IPS-15b (cell line): ENCODE data around the gene MYO19.
"Not testable (repeated sequence)": the region's sequence is repeated elsewhere in the genome, so short reads cannot be mapped to it uniquely, and the experiment has no call there.

ENCODE experiments used
- H3K27me3 ChIP-seq: one replicate; pipeline ENCODE4 v1.6.1; 2013; ENCODE audit warnings: low read length; ENCODE audit not compliant: control insufficient read depth, insufficient read depth
- H3K36me3 ChIP-seq: one replicate; pipeline ENCODE4 v1.6.1; 2013; ENCODE audit warnings: low read length; ENCODE audit not compliant: control insufficient read depth, insufficient read depth
- H3K4me1 ChIP-seq: one replicate; pipeline ENCODE4 v1.6.1; 2013; ENCODE audit warnings: mild to moderate bottlenecking, low read length; ENCODE audit not compliant: control insufficient read depth, insufficient read depth
- H3K4me3 ChIP-seq: one replicate; pipeline ENCODE4 v1.5.1; 2013; ENCODE audit warnings: low read depth, low read length
- H3K9ac ChIP-seq: one replicate; pipeline ENCODE4 v1.6.1; 2013; ENCODE audit warnings: low read depth, mild to moderate bottlenecking, low read length
- H3K9me3 ChIP-seq: one replicate; pipeline ENCODE4 v1.6.1; 2013; ENCODE audit warnings: mild to moderate bottlenecking, low read length; ENCODE audit not compliant: control insufficient read depth, insufficient read depth

Gene MYO19

DNA sequence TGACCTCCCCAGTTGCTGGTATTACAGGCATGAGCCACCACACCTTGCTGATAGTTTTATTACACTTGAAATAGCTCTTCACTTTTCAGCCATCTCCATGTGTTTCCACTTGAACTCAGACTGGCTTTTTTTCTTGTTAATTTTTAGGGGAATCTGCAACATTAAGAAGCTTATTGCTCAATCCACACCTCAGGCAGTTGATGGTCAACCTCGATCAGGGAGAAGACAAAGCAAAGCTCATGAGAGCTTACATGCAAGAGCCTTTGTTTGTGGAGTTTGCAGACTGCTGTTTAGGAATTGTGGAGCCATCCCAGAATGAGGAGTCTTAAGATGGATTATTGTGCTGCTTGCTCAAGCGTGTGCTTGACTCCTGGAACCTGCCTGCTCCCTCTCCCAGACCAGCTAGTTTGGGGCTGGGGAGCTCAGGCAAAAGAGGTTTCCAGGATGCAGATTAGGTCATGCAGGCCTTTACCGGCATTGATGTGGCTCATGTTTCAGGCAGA, 39.5 kb downstream of the MYO19 start:
- Histone ChIP-seq H3K9me3 (no peaks in the 10 kb centered on the region), H3K36me3 (peaks cover 39% of the 10 kb centered on the region), H3K4me3 (no peak overlapping the region), H3K4me1 (no peaks in the 10 kb centered on the region), H3K9ac (no peak overlapping the region), H3K27me3 (no peaks in the 10 kb centered on the region)

DNA sequence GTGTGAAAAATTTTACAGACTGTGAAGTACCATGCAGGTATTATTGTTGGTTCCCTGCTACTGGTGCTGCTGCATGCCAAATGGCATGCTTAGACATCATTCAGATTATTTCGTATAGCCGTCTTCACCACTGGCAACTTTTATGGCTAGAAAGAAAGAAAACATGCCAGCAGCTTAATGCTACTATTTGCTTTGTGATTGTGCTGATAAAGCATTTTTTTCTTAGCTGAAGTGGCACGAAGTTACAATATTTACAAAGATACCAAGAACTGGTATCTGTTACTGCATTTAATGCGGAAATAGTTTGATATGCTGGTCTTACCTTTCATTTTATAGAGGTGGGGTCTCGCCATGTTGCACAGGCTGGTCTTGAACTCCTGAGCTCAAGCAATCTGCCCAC, 40.0 kb downstream of the MYO19 start:
- no peaks in the 10 kb centered on the region for H3K9me3 ChIP-seq
- H3K4me3 ChIP-seq: no peak overlapping the region
- no peak overlapping the region for H3K9ac ChIP-seq
- H3K27me3 ChIP-seq: no peaks in the 10 kb centered on the region
- H3K36me3 ChIP-seq: peaks cover 38% of the 10 kb centered on the region
- no peaks in the 10 kb centered on the region for H3K4me1 ChIP-seq

DNA sequence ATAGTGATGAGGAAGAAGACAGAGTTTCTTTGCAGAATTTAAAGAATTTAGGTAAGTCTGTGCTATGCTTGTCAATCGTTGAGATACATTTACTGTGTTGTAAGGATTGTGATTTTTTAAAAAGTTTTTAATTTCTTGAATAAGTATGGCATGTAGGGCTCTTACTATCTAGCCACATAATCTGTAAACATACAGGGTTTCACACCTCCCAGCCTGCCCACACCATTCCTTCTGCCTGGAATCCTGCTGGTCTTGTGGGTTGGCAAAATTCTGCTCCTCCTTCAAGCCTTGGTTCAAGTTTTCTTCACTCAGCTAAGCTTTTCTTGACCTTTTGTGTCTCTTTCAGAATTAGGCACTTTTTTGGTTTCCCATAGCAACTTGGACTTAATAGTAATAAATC, 40.7 kb downstream of the MYO19 start:
- Histone ChIP-seq H3K4me3 (no peak overlapping the region), H3K9ac (no peak overlapping the region), H3K36me3 (peaks cover 38% of the 10 kb centered on the region), H3K9me3 (no peaks in the 10 kb centered on the region), H3K4me1 (no peaks in the 10 kb centered on the region), H3K27me3 (no peaks in the 10 kb centered on the region)

DNA sequence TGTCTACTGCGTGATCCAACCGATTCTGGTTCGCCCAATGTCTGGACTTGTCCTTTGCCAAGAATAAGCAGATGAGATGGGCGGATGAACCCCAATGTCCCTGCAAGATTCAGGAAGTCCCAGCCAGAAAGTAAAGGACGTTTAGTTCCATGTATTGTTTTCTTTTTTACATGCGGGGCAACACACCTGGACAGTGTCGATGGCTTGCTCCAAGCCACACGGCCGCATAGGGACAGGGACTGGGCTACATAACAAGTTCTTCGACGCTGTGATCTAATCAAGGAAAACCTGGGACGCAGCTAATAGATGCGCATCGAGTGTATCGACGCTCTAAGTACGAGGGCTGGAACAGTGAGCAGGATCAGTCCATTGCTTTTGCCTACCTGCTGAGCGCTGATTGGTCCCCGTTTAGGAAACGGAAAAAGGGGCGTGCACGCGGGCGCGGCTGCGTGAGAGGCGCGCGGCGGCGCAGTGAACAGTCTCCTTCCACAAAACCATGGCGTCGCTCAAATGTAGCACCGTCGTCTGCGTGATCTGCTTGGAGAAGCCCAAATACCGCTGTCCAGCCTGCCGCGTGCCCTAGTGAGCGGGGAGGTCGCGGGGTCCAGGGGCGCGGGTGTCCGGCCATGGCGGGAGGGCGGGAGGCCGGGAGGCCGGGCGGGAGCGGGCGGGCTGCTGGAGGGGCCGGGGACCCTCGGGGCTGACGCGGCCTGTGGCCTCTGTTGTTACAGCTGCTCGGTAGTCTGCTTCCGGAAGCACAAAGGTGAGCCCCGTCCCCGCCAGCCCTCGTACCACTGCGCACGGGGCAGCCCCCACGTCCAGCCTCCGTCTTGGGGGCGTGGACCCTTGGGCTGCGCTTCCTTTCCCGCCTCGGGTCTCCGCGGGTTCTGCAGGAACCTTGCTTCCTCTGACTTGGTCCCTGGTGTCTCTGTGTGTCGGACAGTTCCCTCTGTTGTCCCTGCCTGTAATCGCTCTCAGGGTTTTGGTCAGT, 48.2 kb downstream of the MYO19 start, which contains the start of gene ZNHIT3:
TSS of gene ZNHIT3 (plus strand) at position 478 of the 991 bp plus-strand sequence. CDS start at position 497, 19 bp downstream.
- H3K4me1 ChIP-seq: no peaks in the 10 kb centered on the region

DNA sequence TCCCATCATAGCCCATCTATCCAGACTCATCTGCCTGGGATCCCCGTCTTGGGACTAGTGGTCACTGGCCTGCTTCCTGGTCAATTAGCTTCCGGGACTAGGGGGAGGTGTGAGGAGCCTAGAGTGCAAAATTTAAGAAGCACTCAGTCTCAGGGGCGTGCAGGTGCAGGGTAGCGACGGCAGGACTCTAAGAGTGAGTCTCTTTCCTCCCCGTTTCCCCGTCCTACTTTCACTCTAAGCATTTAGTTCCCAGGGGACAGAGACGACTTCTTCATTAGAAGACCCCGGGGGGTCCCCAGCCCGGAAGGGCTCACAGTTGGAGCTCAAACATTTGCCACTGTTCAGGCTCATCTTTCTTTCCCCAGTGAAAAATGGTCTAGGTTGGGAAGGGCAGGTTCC, 48.9 kb downstream of the MYO19 start:
- Histone ChIP-seq H3K27me3 (peaks cover 38% of the 10 kb centered on the region), H3K36me3 (no peaks in the 10 kb centered on the region), H3K9me3 (no peaks in the 10 kb centered on the region), H3K9ac (no peak overlapping the region), H3K4me1 (no peaks in the 10 kb centered on the region), H3K4me3 (peak overlapping the region; percentile 85)

More for the DNA sequence above, 48.2 kb downstream of the MYO19 start, which contains the start of gene ZNHIT3:
- Histone ChIP-seq H3K9me3 (no peaks in the 10 kb centered on the region), H3K36me3 (no peaks in the 10 kb centered on the region), H3K27me3 (peaks cover 35% of the 10 kb centered on the region), H3K9ac (peak within 1 kb of the TSS; percentile 79), H3K4me3 (peak within 1 kb of the TSS; percentile 85)

DNA sequence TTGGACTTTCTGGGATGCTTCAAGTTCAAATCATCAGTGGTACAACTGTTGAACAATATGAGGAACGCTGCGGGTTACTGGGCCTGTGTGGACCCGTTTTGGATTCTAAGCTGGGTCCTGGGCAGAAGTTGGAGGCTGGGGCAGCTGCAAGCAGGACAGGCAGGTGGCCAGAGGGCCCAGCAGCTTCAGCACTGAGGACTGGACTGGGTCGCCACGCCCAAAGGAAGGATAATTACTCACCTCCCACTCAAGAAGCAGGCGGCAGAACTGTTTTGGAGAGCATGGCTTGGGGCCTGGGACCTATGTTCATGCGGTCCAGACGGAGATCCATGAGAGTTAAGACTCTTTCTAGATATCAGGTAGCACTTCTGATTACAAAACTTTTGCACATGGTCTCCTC, 49.6 kb downstream of the MYO19 start:
- H3K9ac ChIP-seq: no peak overlapping the region
- H3K4me3 ChIP-seq: no peak overlapping the region
- H3K9me3 ChIP-seq: no peaks in the 10 kb centered on the region
- peaks cover 38% of the 10 kb centered on the region for H3K27me3 ChIP-seq
- H3K36me3 ChIP-seq: no peaks in the 10 kb centered on the region
- no peaks in the 10 kb centered on the region for H3K4me1 ChIP-seq

DNA sequence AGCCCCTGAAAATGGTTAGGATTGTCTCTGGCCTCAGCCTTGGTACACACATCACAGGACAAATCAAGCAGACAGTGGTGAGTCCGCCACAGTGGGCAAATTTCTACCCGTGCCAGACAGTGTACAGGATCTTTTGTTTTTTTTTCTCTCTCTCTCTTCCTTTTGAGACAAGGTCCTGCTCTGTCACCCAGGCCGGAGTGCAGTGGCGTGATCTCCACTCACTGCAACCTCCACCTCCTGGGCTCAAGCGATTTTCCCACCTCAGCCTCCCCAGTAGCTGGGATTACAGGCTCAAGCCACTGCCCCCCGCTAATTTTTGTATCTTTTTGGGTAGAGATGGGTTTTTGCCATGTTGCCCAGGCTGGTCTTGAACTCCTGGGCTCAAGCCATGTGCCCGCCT, 50.6 kb downstream of the MYO19 start:
- not testable (repeated sequence) for H3K4me3 ChIP-seq, H3K4me1 ChIP-seq, H3K9ac ChIP-seq, H3K36me3 ChIP-seq, H3K9me3 ChIP-seq
- peaks cover 40% of the 10 kb centered on the region for H3K27me3 ChIP-seq

DNA sequence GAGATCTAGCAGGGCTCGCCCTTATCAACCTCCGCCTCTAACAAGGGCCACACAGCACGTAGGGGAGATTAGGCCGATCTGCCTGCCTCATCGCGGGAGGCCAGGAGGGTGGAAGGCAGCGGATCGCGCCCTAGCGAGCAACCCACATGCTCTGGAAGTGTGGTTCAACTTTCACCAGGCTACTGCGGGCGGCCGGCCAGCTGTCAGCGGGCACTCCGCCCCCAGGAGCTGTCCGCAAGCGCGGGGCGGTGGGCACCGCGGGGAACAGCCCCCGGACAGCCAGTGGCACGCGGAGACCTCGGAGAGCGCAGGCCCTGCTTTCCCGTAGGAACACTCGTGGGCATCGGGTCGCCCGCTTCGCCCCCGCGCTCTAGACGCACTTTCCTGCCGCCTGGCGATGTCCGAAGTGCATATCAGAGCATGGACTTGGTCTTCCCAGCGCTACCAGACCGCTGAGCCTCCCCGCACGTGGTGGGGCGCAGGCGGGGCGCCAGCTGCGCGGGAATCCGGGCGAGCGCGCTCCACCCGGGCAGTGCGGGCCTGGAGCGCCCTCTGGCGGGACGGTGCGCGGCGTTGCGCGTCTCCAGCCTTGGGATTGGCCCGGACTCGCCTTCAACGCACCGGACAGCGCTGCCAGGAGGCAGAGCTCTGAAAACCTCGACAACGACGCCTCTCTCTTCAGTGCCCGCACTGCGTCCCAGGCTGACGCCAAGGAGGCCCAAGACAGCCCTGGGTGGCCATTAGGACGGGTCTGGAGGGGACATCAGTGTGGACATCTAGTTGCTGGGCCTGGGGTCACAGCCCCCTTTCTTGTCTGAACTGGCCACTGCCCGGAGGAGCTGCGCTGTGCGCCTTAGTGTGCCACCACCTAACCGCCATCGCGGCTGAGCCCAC, 51.8 kb downstream of the MYO19 start:
- peak overlapping the region; percentile 39 for H3K4me3 ChIP-seq
- H3K9ac ChIP-seq: no peak overlapping the region
- peaks cover 40% of the 10 kb centered on the region for H3K27me3 ChIP-seq
- H3K9me3 ChIP-seq: no peaks in the 10 kb centered on the region
- no peaks in the 10 kb centered on the region for H3K4me1 ChIP-seq
- H3K36me3 ChIP-seq: no peaks in the 10 kb centered on the region

DNA sequence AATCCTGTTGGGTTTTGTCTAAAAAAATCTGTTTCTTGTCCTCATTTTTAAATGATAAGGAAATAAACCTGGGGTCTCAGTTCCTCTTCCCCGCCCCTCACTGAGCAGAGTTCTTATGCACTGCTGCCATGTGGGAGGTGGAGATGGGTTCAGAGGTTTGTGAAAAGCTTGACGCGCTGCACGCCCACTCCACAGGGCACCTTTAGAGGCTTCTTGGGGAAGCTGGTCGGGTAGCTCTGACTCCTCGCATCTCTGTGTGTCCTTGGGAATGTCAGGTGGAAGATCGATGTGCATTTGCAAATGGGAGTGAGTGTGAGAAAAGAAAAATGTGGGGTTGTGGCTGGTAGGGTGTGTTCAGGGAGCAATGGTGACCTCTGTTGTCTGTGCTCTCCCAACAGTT, 52.8 kb downstream of the MYO19 start:
- no peak overlapping the region for H3K4me3 ChIP-seq
- no peaks in the 10 kb centered on the region for H3K4me1 ChIP-seq
- no peaks in the 10 kb centered on the region for H3K36me3 ChIP-seq
- no peak overlapping the region for H3K9ac ChIP-seq
- peaks cover 40% of the 10 kb centered on the region for H3K27me3 ChIP-seq
- no peaks in the 10 kb centered on the region for H3K9me3 ChIP-seq

DNA sequence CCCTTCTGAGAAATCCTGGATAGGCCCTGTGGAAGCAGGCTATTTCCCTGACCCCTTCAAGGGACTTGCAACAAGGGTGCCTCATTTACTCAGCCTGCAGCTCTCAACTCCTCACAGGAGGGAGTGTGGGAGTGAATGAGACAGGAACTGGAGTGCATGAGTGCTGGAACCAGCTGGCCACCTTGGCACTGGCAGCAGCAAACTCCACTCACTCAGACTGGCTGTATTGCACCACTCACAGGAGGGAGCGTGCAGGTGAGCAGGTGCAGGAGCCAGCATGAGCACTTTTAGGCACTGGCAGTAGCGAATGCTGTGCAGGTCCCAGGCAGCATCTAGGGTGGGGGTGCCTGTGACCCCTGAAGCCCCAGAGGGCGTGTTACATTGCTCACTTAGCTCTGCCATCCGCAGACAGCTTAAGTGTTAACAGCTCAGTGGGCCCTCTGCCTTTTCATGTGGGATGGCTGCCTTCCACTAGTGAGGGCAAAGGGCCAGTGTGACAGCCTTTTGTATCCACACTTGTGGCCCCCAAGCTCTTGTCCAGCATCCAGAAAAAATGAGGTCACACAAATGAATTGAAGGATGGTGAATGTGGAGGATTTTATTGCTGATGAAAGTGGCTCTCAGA, 59.2 kb downstream of the MYO19 start:
- Histone ChIP-seq H3K9ac (no peak overlapping the region), H3K4me1 (no peaks in the 10 kb centered on the region), H3K36me3 (no peaks in the 10 kb centered on the region), H3K9me3 (no peaks in the 10 kb centered on the region), H3K27me3 (peaks cover 8% of the 10 kb centered on the region), H3K4me3 (no peak overlapping the region)

DNA sequence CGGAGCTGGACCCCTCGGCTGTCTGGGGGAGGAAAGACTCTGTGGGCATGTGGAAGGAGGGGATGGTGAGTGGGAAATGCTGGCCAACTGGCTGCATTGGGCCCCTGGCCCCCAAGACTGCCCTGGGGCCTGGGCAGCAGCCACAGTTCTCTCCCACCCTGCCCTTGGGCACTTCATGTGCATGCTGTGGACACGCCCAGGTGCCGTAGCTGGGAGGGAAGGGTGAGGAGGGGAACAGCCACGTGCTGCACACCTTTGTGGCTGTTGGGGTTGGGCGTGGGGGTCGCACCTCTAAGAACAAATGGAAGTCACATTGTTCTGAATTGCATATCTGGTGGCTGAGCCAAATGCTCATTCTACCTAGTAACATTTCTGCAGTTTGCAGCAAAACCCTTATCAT, 60.1 kb downstream of the MYO19 start:
- Histone ChIP-seq H3K9me3 (no peaks in the 10 kb centered on the region), H3K4me3 (no peak overlapping the region), H3K9ac (no peak overlapping the region), H3K27me3 (peaks cover 12% of the 10 kb centered on the region), H3K4me1 (no peaks in the 10 kb centered on the region), H3K36me3 (no peaks in the 10 kb centered on the region)
